Subcutaneous adipose tissue (tissue), 4 donors: ENCODE measurements around the gene HMGB3. TPM values are rescaled to one million over a fixed set of nuclear protein-coding genes. Genes with fewer than 3 reads are reported as not detected.

ENCODE experiments used
- CTCF ChIP-seq: fragments of 450-650 bp; IDR thresholded peaks from one replicate; pipeline ENCODE4 v1.5.1; 2016; ENCODE audit warnings: low read depth, mild to moderate bottlenecking, control low read depth, antibody characterized with exemption, moderate library complexity
- small RNA-seq: library from RNA; depleted of rRNA; stranded (forward); fragments of <200 nt; gene quantifications from one replicate; pipeline ENCODE3, GENCODE V24; 2016
- total RNA-seq, 4 donors: library from RNA; depleted of rRNA; stranded (reverse); fragments of >200 nt; gene quantifications; one replicate each; pipeline ENCODE4 v1.1.0, GENCODE V29; 2016

The HMGB3 gene
- total RNA-seq, 4 donors from 2014 or later: 1.5 to 6.3 (median 4.7) TPM

GRCh38 chrX:151019856-151020255 lies 36.7 kb downstream of the HMGB3 start:
- TF ChIP-seq CTCF: no peak

GRCh38 chrX:151030845-151031244 lies 47.7 kb downstream of the HMGB3 start:
- no peak for TF ChIP-seq CTCF

- no peak for TF ChIP-seq CTCF
Measured at GRCh38 chrX:151031391-151031975, 48.3 kb downstream of the HMGB3 start.

- no peak for TF ChIP-seq CTCF
Measured at GRCh38 chrX:151039351-151039750, 56.2 kb downstream of the HMGB3 start.

Small RNAs within 50 kb of the gene (small RNA-seq; reads per million reads assigned to genes)
- gene RNA5SP525 (not detected), gene RNU6-383P (not detected), gene RPL12P50 (not detected)

Other genes starting within 250 kb of the HMGB3 start
- gene CD99L2, start 84.7 kb upstream of the HMGB3 start, total RNA-seq: 10 to 100 TPM; 38.6 to 88.1 (median 72.9) TPM
- gene GPR50, start 193.2 kb downstream of the HMGB3 start, total RNA-seq: not detected